Caco-2 (cell line): Measurements from ENCODE around the gene BRD7. TPM values are rescaled to one million over a fixed set of nuclear protein-coding genes. Genes with fewer than 3 reads are reported as not detected.

Experiments used
- BruUV-seq: library from RNA; stranded (reverse); fragments of 400-500 nt; replicated peaks from 2 replicates; lab custom pipeline; 2021; lab: Mats Ljungman, UMichigan
- CTCF ChIA-PET: fragments of 300-600 bp; sonication (Branson Sonifier 250); formaldehyde crosslinking; loops from one replicate; lab custom pipeline; 2022; ENCODE audit warnings: antibody characterized with exemption; lab: Charles Lee
- POLR2A ChIA-PET: fragments of 300-600 bp; sonication (Branson Sonifier 250); formaldehyde crosslinking; loops from one replicate; lab custom pipeline; 2022; ENCODE audit warnings: antibody characterized with exemption; lab: Charles Lee
- DNase-seq, 2 experiments: peaks; one replicate each; pipeline versions ENCODE4 v3.0.0 to v3.0.0-alpha.2; 2020 to 2022
- H3K27me3 ChIP-seq: replicated peaks from 2 replicates; pipeline ENCODE4 v1.6.0; 2011; ENCODE audit warnings: low read length; ENCODE audit not compliant: control insufficient read depth, insufficient read depth
- H3K36me3 ChIP-seq: 2 replicates; pipeline ENCODE4 v1.5.1; 2011; ENCODE audit warnings: low read length; ENCODE audit not compliant: control insufficient read depth, insufficient read depth
- H3K4me1 ChIP-seq: fragments of 250-450 bp; sonication (Bioruptor Pico); 2 replicates; pipeline ENCODE4 v1.5.1; 2020; ENCODE audit warnings: mild to moderate bottlenecking
- H3K4me3 ChIP-seq: 2 replicates; pipeline ENCODE4 v1.5.1; 2011; ENCODE audit warnings: low read depth, mild to moderate bottlenecking, control low read depth, low read length
- H3K9me3 ChIP-seq: fragments of 250-450 bp; sonication (Bioruptor Pico); 2 replicates; pipeline ENCODE4 v1.5.1; 2020; ENCODE audit warnings: mild to moderate bottlenecking, moderate library complexity
- H3K27ac Mint-ChIP-seq: one replicate; pipeline ENCODE4 v1.8.0; 2022; ENCODE audit warnings: mixed read lengths; ENCODE audit not compliant: unreplicated experiment
- H3K27me3 Mint-ChIP-seq: one replicate; pipeline ENCODE4 v1.8.0; 2022; ENCODE audit warnings: mixed read lengths; ENCODE audit not compliant: insufficient read depth, unreplicated experiment
- H3K36me3 Mint-ChIP-seq: one replicate; pipeline ENCODE4 v1.8.0; 2022; ENCODE audit warnings: mild to moderate bottlenecking, mixed read lengths; ENCODE audit not compliant: insufficient read depth, unreplicated experiment
- H3K4me1 Mint-ChIP-seq: one replicate; pipeline ENCODE4 v1.8.0; 2022; ENCODE audit warnings: low read depth, mixed read lengths; ENCODE audit not compliant: unreplicated experiment
- H3K4me3 Mint-ChIP-seq: one replicate; pipeline ENCODE4 v1.8.0; 2022; ENCODE audit warnings: mild to moderate bottlenecking, moderate library complexity, mixed read lengths; ENCODE audit not compliant: unreplicated experiment
- H3K9me3 Mint-ChIP-seq: one replicate; pipeline ENCODE4 v1.8.0; 2022; ENCODE audit warnings: mixed read lengths; ENCODE audit not compliant: unreplicated experiment
- CTCF ChIP-seq, 2 experiments: fragments of 200-600 bp in 1 of 2; IDR thresholded peaks; 1 replicate in 1 of 2; 2 replicates in 1 of 2; pipeline versions ENCODE4 v1.5.1 to v1.8.0; 2011 to 2022; ENCODE audit warnings: antibody characterized with exemption in 1 of 2, control low read depth in 1 of 2, inconsistent platforms in 1 of 2, low read depth in 1 of 2, low read length in 1 of 2, mild to moderate bottlenecking in 1 of 2, moderate library complexity in 1 of 2; ENCODE audit not compliant: insufficient read depth in 1 of 2, severe bottlenecking in 1 of 2, unreplicated experiment in 1 of 2
- intact Hi-C: fragments of 100-400 bp; cut with micrococcal nuclease; formaldehyde crosslinking; loops from one replicate; pipeline ENCODE4 v1.10.0; 2022; ENCODE audit not compliant: unreplicated experiment
- total RNA-seq: library from RNA; stranded (reverse); gene quantifications from 2 replicates; pipeline ENCODE4 v1.2.3, GENCODE V29; 2022

BRD7 gene
- total RNA-seq, 1 experiment from 2014 or later: 170 TPM

- no peak overlapping the region for H3K4me3 ChIP-seq
- peaks cover 16% of the 10 kb centered on the region for H3K4me1 Mint-ChIP-seq
- ChIA-PET POLR2A (no interaction called here), CTCF (interaction anchor here (1.0 kb wide), 1 partner anchor 18 kb away, joined by 3 read pairs; no protein-coding TSS in a partner anchor)
- peaks cover 23% of the 10 kb centered on the region for H3K36me3 Mint-ChIP-seq
- no peaks in the 10 kb centered on the region for H3K9me3 ChIP-seq
- H3K27me3 ChIP-seq: no peaks in the 10 kb centered on the region
- no peaks in the 10 kb centered on the region for H3K9me3 Mint-ChIP-seq
- no peak overlapping the region for H3K4me3 Mint-ChIP-seq
- H3K27me3 Mint-ChIP-seq: no peaks in the 10 kb centered on the region
- peak overlapping the region; percentile 23 for H3K27ac Mint-ChIP-seq
- peak in 1 of 2 experiments; percentile 1 for TF ChIP-seq CTCF (IDR thresholded peaks at IDR 0.05; ENCODE audit: insufficient read depth in 1 of 2, low read depth in 1 of 2, low read length in 1 of 2, severe bottlenecking in 1 of 2, unreplicated experiment in 1 of 2)
- peak in 1 of 2 experiments; percentile 32 for DNase-seq
- no TSS peak for BruUV-seq
- H3K4me1 ChIP-seq: peaks cover 12% of the 10 kb centered on the region; the same call in 1 of the 2 replicates
- peaks cover 2% of the 10 kb centered on the region; the same call in 1 of the 2 replicates for H3K36me3 ChIP-seq
- intact Hi-C loops: no loop called here
Observed at GRCh38 chr16:50297301-50298074, 71.3 kb downstream of the BRD7 start.

GRCh38 chr16:50296807-50297206 is 72.0 kb downstream of the BRD7 start:
- Mint-ChIP-seq H3K9me3 (no peaks in the 10 kb centered on the region), H3K4me1 (peaks cover 11% of the 10 kb centered on the region), H3K36me3 (peaks cover 22% of the 10 kb centered on the region), H3K27me3 (no peaks in the 10 kb centered on the region), H3K27ac (no peak overlapping the region), H3K4me3 (no peak overlapping the region)
- no TSS peak for BruUV-seq
- H3K27me3 ChIP-seq: no peaks in the 10 kb centered on the region
- H3K9me3 ChIP-seq: no peaks in the 10 kb centered on the region
- peaks cover 2% of the 10 kb centered on the region; the same call in 1 of the 2 replicates for H3K36me3 ChIP-seq
- no peak overlapping the region for H3K4me3 ChIP-seq
- no peak for DNase-seq
- intact Hi-C loops: no loop called here
- ChIA-PET POLR2A (no interaction called here), CTCF (interaction anchor here (1.0 kb wide), 1 partner anchor 17 kb away, joined by 3 read pairs; no protein-coding TSS in a partner anchor)
- TF ChIP-seq CTCF (IDR thresholded peaks at IDR 0.05; ENCODE audit: insufficient read depth in 1 of 2, low read depth in 1 of 2, low read length in 1 of 2, severe bottlenecking in 1 of 2, unreplicated experiment in 1 of 2): no peak
- H3K4me1 ChIP-seq: peaks cover 7% of the 10 kb centered on the region; the same call in 1 of the 2 replicates

GRCh38 chr16:50295541-50296132 is 73.2 kb downstream of the BRD7 start:
- ChIA-PET CTCF (no interaction called here), POLR2A (no interaction called here)
- no TSS peak for BruUV-seq
- no peaks in the 10 kb centered on the region for H3K4me1 ChIP-seq
- no peaks in the 10 kb centered on the region for H3K9me3 ChIP-seq
- Mint-ChIP-seq H3K36me3 (peaks cover 17% of the 10 kb centered on the region), H3K27ac (no peak overlapping the region), H3K4me1 (peaks cover 10% of the 10 kb centered on the region), H3K27me3 (no peaks in the 10 kb centered on the region), H3K4me3 (no peak overlapping the region), H3K9me3 (no peaks in the 10 kb centered on the region)
- intact Hi-C loops: no loop called here
- H3K27me3 ChIP-seq: no peaks in the 10 kb centered on the region
- no peak for DNase-seq
- no peak overlapping the region for H3K4me3 ChIP-seq
- peaks cover 2% of the 10 kb centered on the region; the same call in 1 of the 2 replicates for H3K36me3 ChIP-seq
- TF ChIP-seq CTCF (IDR thresholded peaks at IDR 0.05; ENCODE audit: insufficient read depth in 1 of 2, low read depth in 1 of 2, low read length in 1 of 2, severe bottlenecking in 1 of 2, unreplicated experiment in 1 of 2): no peak
